ENCODE measurements around the gene ATP8A2.

Gene ATP8A2

GRCh38 chr13:25882466-25883357 lies 510.9 kb downstream of the ATP8A2 start:
- DNase-seq (ENCODE audit: low spot score), result no peak

GRCh38 chr13:25885418-25885817 lies 513.6 kb downstream of the ATP8A2 start:
- DNase-seq (ENCODE audit: low spot score), result no peak

- no peak for DNase-seq (ENCODE audit: low spot score)
Measured at GRCh38 chr13:25886438-25887214, 514.9 kb downstream of the ATP8A2 start.

GRCh38 chr13:25887962-25888655 lies 516.3 kb downstream of the ATP8A2 start:
- DNase-seq (ENCODE audit: low spot score), result no peak

GRCh38 chr13:25890671-25891212 lies 519.0 kb downstream of the ATP8A2 start:
- no peak for DNase-seq (ENCODE audit: low spot score)

- no peak for DNase-seq (ENCODE audit: low spot score)
Measured at GRCh38 chr13:25898991-25899390, 527.2 kb downstream of the ATP8A2 start.

- no peak for DNase-seq (ENCODE audit: low spot score)
Measured at GRCh38 chr13:25899464-25899863, 527.7 kb downstream of the ATP8A2 start.

- DNase-seq (ENCODE audit: low spot score), result no peak
Measured at GRCh38 chr13:25899952-25900351, 528.2 kb downstream of the ATP8A2 start.

GRCh38 chr13:25901460-25902376 lies 529.9 kb downstream of the ATP8A2 start:
- no peak for DNase-seq (ENCODE audit: low spot score)

GRCh38 chr13:25902455-25902854 lies 530.7 kb downstream of the ATP8A2 start:
- DNase-seq (ENCODE audit: low spot score), result no peak

GRCh38 chr13:25902891-25903341 lies 531.1 kb downstream of the ATP8A2 start:
- no peak for DNase-seq (ENCODE audit: low spot score)

- DNase-seq (ENCODE audit: low spot score), result no peak
Measured at GRCh38 chr13:25904830-25905229, 533.1 kb downstream of the ATP8A2 start.

- no peak for DNase-seq (ENCODE audit: low spot score)
Measured at GRCh38 chr13:25905611-25906010, 533.8 kb downstream of the ATP8A2 start.

GRCh38 chr13:25906191-25906661 lies 534.5 kb downstream of the ATP8A2 start:
- DNase-seq (ENCODE audit: low spot score), result no peak

- no peak for DNase-seq (ENCODE audit: low spot score)
Measured at GRCh38 chr13:25908366-25908765, 536.6 kb downstream of the ATP8A2 start.

- DNase-seq (ENCODE audit: low spot score), result no peak
Measured at GRCh38 chr13:25910243-25910642, 538.5 kb downstream of the ATP8A2 start.

- DNase-seq (ENCODE audit: low spot score), result no peak
Measured at GRCh38 chr13:25910991-25911419, 539.2 kb downstream of the ATP8A2 start.

- DNase-seq (ENCODE audit: low spot score), result no peak
Measured at GRCh38 chr13:25912961-25913360, 541.2 kb downstream of the ATP8A2 start.

- DNase-seq (ENCODE audit: low spot score), result no peak
Measured at GRCh38 chr13:25915840-25916518, 544.2 kb downstream of the ATP8A2 start.

- DNase-seq (ENCODE audit: low spot score), result no peak
Measured at GRCh38 chr13:25920277-25920676, 548.5 kb downstream of the ATP8A2 start.

Data from pons (tissue), 1 donor.